ENCODE results near the gene FOXD4L5.
"Not testable (repeated sequence)": the region's sequence is repeated elsewhere in the genome, so short reads cannot be mapped to it uniquely, and the experiment has no call there.

FOXD4L5 gene

DNA sequence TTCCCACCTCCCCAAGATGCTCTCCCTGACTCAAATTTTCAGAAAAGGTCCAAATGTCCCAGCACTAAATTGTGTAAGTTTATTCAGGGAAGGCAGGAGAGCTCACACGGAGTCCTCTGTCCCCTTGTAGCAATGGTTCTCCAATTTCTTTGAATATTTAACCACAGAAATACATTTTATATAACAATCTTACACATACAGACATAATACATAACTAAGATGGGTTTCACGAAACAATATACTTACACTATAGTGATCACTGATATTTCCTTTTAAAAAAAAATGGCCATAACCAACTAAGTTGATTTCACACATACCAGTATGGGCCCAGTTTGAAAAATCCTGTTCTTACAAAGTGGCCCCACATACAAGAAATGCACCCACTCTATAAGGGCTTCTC lies at the start of gene FOXD4L5:
FOXD4L5 (minus strand) TSS at position 101 of the 400 bp plus-strand sequence. CDS start 832 bp downstream, outside the sequence.
- DNase-seq (ENCODE audit: extremely low read depth in 1 of 2, low read depth in 1 of 2) = not testable (repeated sequence)

- not testable (repeated sequence) for DNase-seq (ENCODE audit: extremely low read depth in 1 of 2, low read depth in 1 of 2)
Measured at GRCh38 chr9:65283943-65284342, 1.1 kb downstream of the FOXD4L5 start.

DNA sequence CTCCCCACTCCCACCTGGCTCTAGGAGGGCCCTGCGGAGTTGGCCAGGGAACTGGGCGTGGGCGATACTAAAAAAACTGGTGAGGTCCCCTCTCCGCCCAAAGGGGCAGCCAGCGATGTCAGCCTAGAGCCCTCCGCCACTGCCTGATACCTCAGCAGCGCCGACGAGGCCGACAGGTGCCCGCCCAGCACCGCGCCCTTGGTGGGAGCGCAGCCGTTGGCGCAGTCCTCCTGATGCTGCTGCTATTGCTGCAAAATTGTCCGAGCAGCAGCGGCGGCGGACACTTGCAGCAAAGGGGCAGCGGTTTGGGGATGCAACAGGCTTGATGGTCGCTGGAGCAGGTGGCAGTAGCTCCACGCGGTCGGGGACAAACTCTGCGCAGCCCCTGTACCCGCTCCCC lies 2.0 kb downstream of the FOXD4L5 start:
- DNase-seq (ENCODE audit: extremely low read depth in 1 of 2, low read depth in 1 of 2) = not testable (repeated sequence)

Data from stimulated activated CD8-positive, alpha-beta memory T cell treated with anti-CD3 and anti-CD28 coated beads, Interleukin-7, amount 100 ng/mL, for 48 hours (primary cell).